Measurements from ENCODE around the gene HAL.

The HAL gene

DNA sequence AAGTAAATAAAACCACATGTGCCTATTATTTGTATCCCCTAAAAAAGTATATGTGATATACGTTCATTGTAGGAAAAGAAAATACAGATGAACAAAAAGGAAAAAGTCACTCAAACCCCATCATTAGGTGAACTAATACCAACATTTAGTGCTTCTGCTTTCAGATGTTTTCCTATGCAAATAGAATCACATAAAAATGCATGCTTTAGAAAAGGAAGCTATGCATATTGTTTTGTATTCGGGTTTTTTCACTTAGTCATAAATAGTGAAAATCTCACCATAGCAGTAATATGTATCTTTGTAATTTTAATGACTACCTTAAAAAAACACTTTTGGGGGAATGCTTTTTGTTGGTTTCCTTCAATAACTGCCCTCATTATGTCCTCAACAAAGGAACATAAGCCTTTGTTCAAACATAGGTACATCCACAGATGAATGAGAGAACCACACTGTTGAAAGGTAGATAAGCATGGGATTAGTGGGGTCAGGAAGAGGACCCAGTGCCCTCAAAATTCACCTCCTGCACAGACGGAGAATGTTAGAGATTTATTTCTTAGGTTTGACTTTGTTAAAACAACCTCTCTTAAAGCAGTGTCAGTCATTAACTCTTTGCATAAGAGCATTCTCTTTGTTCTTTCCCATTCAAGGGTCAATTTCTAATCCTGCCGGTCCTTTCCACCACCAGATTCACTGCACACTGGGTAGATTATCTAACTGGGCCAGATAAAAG lies 46.5 kb downstream of the HAL start:
- Histone ChIP-seq H3K36me3 (ENCODE audit: insufficient read depth, insufficient read length, low read length) (no peaks in the 10 kb centered on the region), H3K9ac (ENCODE audit: insufficient read length, low read depth) (no peak overlapping the region), H3K4me3 (ENCODE audit: insufficient read length, low read depth) (no peak overlapping the region), H3K4me1 (ENCODE audit: insufficient read depth, insufficient read length) (no peaks in the 10 kb centered on the region), H3K27me3 (ENCODE audit: insufficient read depth, insufficient read length) (peaks cover 1% of the 10 kb centered on the region), H3K9me3 (ENCODE audit: insufficient read depth, low read length) (no peaks in the 10 kb centered on the region)
- TF ChIP-seq SUZ12 (IDR thresholded peaks at IDR 0.05; ENCODE audit: extremely low read depth, insufficient read depth, insufficient read length) (no peak), YY1 (IDR thresholded peaks at IDR 0.05; ENCODE audit: insufficient read depth, insufficient read length) (no peak)
- no peak for DNase-seq (ENCODE audit: low read depth, low spot score)

DNA sequence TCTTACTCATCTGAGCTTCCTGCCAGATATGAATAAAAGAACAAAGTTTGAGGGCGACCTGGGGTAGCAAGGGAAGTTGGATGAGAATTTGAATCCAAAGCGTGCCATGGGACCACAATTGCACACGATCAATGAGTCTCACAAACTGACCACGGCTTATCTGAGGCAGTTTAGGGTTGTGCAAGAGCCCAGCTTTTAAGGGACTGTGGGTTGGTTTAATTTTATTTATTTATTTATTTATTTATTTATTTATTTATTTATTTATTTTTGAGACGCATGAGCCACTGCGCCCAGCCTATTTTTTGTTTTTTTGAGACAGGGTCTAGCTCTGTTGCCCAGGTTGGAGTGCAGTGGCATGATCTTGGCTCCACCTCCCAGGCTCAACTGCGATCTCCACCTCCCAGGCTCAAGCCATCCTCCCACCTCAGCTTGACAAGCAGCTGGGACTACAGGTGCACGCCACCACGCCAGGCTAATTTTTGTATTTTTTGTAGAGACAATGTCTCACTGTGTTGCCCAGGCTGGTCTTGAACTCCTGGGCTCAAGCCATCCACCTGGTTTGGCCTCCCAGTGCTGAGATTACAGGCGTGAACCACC lies 51.9 kb downstream of the HAL start:
- no peaks in the 10 kb centered on the region for H3K36me3 ChIP-seq (ENCODE audit: insufficient read depth, insufficient read length, low read length)
- no peak overlapping the region for H3K9ac ChIP-seq (ENCODE audit: insufficient read length, low read depth)
- H3K27me3 ChIP-seq (ENCODE audit: insufficient read depth, insufficient read length): peaks cover 14% of the 10 kb centered on the region
- TF ChIP-seq YY1 (IDR thresholded peaks at IDR 0.05; ENCODE audit: insufficient read depth, insufficient read length) (no peak), SUZ12 (IDR thresholded peaks at IDR 0.05; ENCODE audit: extremely low read depth, insufficient read depth, insufficient read length) (no peak), ZNF274 (IDR thresholded peaks at IDR 0.05; ENCODE audit: low read depth, low read length) (no peak)
- no peak for DNase-seq (ENCODE audit: low read depth, low spot score)
- H3K4me1 ChIP-seq (ENCODE audit: insufficient read depth, insufficient read length): no peaks in the 10 kb centered on the region
- H3K4me3 ChIP-seq (ENCODE audit: insufficient read length, low read depth): no peak overlapping the region
- H3K9me3 ChIP-seq (ENCODE audit: insufficient read depth, low read length): no peaks in the 10 kb centered on the region

DNA sequence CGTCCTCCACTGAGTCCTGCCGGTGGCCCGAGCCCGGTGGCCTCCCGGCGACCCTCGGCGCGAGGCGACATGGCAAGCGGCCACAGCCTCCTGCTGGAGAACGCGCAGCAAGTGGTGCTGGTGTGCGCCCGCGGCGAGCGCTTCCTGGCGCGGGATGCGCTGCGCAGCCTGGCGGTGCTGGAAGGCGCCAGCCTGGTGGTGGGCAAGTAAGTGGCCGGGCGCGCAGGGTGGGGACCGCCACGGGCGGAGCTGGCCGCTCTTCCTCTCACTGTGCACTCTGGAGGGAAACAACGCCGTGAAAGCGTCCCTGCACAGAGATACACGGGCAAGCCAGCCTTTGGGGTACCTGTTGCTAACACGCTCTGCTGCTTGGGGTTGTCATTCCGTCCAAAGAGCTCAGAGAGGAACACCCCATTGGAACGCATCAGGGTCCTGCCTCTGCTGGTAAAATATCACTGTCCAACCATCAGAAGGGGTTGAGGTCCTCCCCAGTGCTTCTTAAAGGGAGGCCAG lies 52.8 kb downstream of the HAL start, which contains the start of gene AMDHD1:
AMDHD1 (plus strand) TSS at position 2 of the 513 bp plus-strand sequence; CDS start at position 70, 68 bp downstream.
- H3K4me1 ChIP-seq (ENCODE audit: insufficient read depth, insufficient read length): no peaks in the 10 kb centered on the region
- no peaks in the 10 kb centered on the region for H3K9me3 ChIP-seq (ENCODE audit: insufficient read depth, low read length)
- TF ChIP-seq SUZ12 (IDR thresholded peaks at IDR 0.05; ENCODE audit: extremely low read depth, insufficient read depth, insufficient read length) (no peak), YY1 (IDR thresholded peaks at IDR 0.05; ENCODE audit: insufficient read depth, insufficient read length) (no peak), ZNF274 (IDR thresholded peaks at IDR 0.05; ENCODE audit: low read depth, low read length) (no peak)
- DNase-seq (ENCODE audit: low read depth, low spot score): peak; percentile 56
- H3K4me3 ChIP-seq (ENCODE audit: insufficient read length, low read depth): peak within 1 kb of the TSS; percentile 83
- H3K36me3 ChIP-seq (ENCODE audit: insufficient read depth, insufficient read length, low read length): no peaks in the 10 kb centered on the region
- peak within 1 kb of the TSS; percentile 92 for H3K9ac ChIP-seq (ENCODE audit: insufficient read length, low read depth)
- H3K27me3 ChIP-seq (ENCODE audit: insufficient read depth, insufficient read length): peaks cover 14% of the 10 kb centered on the region

DNA sequence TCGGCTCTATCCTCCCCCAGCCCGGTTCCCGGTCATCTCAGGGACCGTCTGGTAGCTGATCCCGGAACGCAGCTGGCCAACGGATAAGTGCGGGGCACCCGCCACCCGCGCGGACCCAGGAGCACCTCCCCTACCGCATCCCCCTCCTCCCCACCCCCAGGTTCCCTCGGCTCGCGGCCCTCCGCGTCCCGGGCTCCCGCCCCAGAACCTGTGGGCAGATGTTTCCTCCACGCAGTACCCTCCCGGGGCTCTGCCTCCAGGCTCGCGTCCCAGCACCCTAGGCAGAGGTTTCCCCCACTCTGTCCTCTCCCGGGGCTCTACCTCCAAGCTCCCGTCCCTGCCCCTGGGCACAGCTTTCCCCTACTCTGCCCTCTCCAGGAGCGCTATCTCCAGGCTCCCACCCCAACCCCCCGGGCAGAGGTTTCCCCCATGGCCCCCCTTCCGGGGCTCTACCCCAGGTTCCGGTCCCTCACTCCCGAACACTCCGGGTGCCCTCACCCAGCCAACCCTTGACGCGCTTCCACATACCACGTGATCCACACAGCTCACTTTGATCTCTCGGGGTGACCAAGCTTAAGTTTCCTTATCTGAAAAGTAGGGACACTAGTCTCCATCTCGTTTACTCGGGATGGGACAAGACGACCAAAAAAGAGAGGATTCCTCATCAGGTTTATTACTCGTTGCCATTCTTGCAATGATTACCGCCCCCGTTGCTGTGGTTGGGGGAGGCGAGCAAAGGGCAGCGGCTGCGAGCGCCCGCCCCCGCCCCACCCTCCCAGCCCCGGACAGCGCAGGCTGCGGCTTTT lies 53.4 kb downstream of the HAL start, which contains the start of gene CCDC38:
CCDC38 (minus strand) TSS at position 91 of the 806 bp plus-strand sequence. CDS start 6,105 bp downstream, outside the sequence.
- peak within 1 kb of the TSS; percentile 92 for H3K9ac ChIP-seq (ENCODE audit: insufficient read length, low read depth)
- H3K4me1 ChIP-seq (ENCODE audit: insufficient read depth, insufficient read length): no peaks in the 10 kb centered on the region
- TF ChIP-seq SUZ12 (IDR thresholded peaks at IDR 0.05; ENCODE audit: extremely low read depth, insufficient read depth, insufficient read length): no peak
- no peak for TF ChIP-seq YY1 (IDR thresholded peaks at IDR 0.05; ENCODE audit: insufficient read depth, insufficient read length)
- TF ChIP-seq ZNF274 (IDR thresholded peaks at IDR 0.05; ENCODE audit: low read depth, low read length): no peak
- H3K4me3 ChIP-seq (ENCODE audit: insufficient read length, low read depth): peak within 1 kb of the TSS; percentile 83
- H3K27me3 ChIP-seq (ENCODE audit: insufficient read depth, insufficient read length): peaks cover 14% of the 10 kb centered on the region
- DNase-seq (ENCODE audit: low read depth, low spot score): peak; percentile 47
- H3K9me3 ChIP-seq (ENCODE audit: insufficient read depth, low read length): no peaks in the 10 kb centered on the region
- no peaks in the 10 kb centered on the region for H3K36me3 ChIP-seq (ENCODE audit: insufficient read depth, insufficient read length, low read length)

DNA sequence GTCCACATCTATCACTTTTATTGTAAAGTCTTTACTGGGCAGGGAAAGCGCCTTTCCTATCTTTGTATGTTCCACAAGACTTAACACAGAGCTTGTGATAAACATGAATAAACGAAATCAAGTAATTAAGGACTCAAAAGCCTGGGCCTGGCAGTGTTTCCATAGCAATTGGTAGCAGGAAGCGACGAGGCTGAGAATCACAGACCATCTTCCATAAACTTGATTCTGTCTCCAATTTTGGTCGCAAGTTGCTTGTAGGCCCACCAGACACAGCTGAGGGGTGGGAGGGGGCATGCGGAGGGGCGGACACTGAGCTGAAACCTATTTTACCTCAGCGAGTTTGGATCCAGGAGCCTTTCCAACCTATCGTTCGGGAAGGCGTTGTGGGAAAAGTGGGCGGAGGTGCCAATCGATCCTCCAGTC lies 54.0 kb downstream of the HAL start:
- Histone ChIP-seq H3K4me3 (ENCODE audit: insufficient read length, low read depth) (peak overlapping the region; percentile 83), H3K4me1 (ENCODE audit: insufficient read depth, insufficient read length) (no peaks in the 10 kb centered on the region), H3K36me3 (ENCODE audit: insufficient read depth, insufficient read length, low read length) (no peaks in the 10 kb centered on the region), H3K9me3 (ENCODE audit: insufficient read depth, low read length) (no peaks in the 10 kb centered on the region), H3K27me3 (ENCODE audit: insufficient read depth, insufficient read length) (peaks cover 14% of the 10 kb centered on the region), H3K9ac (ENCODE audit: insufficient read length, low read depth) (peak overlapping the region; percentile 91)
- no peak for DNase-seq (ENCODE audit: low read depth, low spot score)
- TF ChIP-seq SUZ12 (IDR thresholded peaks at IDR 0.05; ENCODE audit: extremely low read depth, insufficient read depth, insufficient read length) (no peak), ZNF274 (IDR thresholded peaks at IDR 0.05; ENCODE audit: low read depth, low read length) (no peak), YY1 (IDR thresholded peaks at IDR 0.05; ENCODE audit: insufficient read depth, insufficient read length) (no peak)

DNA sequence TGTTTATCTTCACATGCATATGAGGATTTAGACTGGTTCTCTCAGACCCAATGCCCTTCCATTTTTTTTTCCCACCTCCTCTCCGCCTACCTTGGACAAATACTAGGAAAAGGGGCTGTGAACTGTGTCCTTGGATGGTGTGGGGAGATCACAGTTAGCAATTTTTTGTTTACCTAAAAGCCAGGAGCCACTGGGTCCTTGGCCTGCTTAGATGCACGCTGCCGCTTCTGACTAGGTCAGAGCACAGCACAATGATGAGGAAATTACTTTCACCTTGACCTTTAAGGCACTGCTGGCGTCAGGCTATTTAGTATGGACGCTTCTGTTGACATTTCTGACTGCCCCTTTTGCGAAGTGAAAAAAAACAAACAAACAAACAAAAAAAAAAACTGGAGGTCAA lies 55.6 kb downstream of the HAL start:
- no peak for DNase-seq (ENCODE audit: low read depth, low spot score)
- H3K9ac ChIP-seq (ENCODE audit: insufficient read length, low read depth): no peak overlapping the region
- H3K36me3 ChIP-seq (ENCODE audit: insufficient read depth, insufficient read length, low read length): no peaks in the 10 kb centered on the region
- no peak overlapping the region for H3K4me3 ChIP-seq (ENCODE audit: insufficient read length, low read depth)
- TF ChIP-seq YY1 (IDR thresholded peaks at IDR 0.05; ENCODE audit: insufficient read depth, insufficient read length) (no peak), SUZ12 (IDR thresholded peaks at IDR 0.05; ENCODE audit: extremely low read depth, insufficient read depth, insufficient read length) (no peak), ZNF274 (IDR thresholded peaks at IDR 0.05; ENCODE audit: low read depth, low read length) (no peak)
- H3K27me3 ChIP-seq (ENCODE audit: insufficient read depth, insufficient read length): peaks cover 14% of the 10 kb centered on the region
- H3K9me3 ChIP-seq (ENCODE audit: insufficient read depth, low read length): no peaks in the 10 kb centered on the region
- H3K4me1 ChIP-seq (ENCODE audit: insufficient read depth, insufficient read length): no peaks in the 10 kb centered on the region
